HG03432 (cell line): ENCODE data around the gene FDXR.

Experiments
- ATAC-seq: cut with Tn5 transposase; IDR thresholded peaks from one replicate; pipeline ENCODE4 v1.9.1; 2021; ENCODE audit warnings: mild to moderate bottlenecking, moderate library complexity; ENCODE audit not compliant: unreplicated experiment

The FDXR gene

GRCh38 chr17:74859459-74860228, 13.2 kb downstream of the FDXR start, which contains the start of gene GRIN2C:
Gene GRIN2C (minus strand): TSS chr17:74859885. CDS start chr17:74855092, 4,793 bp downstream.
- ATAC-seq, result no peak

DNA sequence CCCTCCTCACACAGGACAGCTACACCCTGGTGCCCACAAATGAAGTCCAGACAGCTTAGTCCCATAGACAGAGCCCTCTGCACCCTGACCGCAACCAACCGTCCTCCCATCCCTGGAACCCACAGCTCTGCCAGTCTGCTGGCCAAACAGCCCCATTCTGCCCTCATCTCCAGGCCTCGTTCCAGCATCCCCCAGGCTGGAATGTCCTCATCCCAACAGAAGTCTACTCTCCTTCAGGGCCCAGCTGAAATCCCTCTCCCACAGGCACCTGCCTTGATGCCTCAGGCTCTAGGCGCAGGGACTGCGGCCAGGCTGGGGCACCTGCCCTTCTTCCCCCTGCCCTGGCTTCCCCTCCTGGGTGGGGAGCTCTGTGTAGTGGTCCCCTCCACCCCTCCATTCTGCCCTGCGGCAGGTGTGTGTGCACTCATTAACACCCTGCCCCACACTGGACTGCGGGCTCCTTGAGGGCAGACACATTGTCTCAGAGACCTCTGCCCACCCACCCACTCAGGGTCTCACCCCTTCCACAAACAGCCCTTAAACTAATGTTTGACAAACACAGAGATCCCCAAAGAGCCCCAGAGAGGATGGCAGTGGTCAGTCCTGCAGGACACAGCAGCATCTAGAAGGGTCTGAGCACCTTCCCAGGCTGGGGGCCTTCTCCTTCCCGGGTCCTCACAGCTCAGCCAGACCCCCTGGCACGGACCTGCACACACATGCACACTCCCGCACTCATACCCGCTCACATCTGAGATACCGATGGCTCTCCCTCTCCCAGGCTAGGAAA, 13.9 kb downstream of the FDXR start:
- no peak for ATAC-seq

GRCh38 chr17:74857191-74857590, 15.6 kb downstream of the FDXR start:
- ATAC-seq, result no peak

- no peak for ATAC-seq
These were observed 16.7 kb downstream of the FDXR start for GRCh38 chr17:74856112-74856511.

DNA sequence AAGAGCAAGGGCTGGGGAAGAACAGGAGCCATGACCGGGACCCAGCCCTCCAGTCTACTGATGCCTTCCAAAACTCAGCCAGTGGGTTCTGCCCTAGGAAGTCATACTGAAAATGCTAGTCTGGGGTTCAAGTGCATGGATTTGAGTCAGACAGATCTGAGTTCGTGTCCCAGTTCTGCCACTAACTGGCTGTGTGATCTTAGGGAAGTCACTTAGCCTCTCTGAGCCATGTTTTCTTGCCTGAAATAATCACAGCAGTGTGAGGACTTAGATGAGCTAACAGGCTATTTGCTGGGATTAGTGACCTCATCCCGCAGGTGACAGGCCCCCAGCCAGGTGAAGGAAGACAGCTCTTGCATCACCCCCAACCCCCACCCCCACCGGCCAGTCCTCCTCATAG, 17.5 kb downstream of the FDXR start:
- no peak for ATAC-seq

- no peak for ATAC-seq
These were observed 18.0 kb downstream of the FDXR start for GRCh38 chr17:74854792-74855191.

DNA sequence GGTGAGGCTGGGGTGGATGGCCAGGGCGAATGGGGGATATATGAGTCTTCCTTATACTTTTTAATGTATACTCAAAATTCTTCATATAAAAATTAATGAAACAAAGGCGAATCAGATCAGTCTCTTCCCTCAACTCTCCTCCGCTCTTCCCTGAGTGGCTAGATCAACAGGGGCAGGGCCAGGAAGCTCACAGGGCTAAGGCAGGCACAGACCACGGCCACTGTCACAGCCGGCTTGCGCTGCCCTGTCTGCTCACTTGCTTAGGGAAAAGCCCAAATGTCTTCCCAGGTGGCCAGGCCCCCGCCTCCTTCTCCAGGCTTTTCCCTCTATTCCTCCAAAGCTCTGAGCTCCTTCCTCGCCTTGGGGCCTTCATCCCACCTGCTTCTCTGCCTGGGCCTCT, 19.1 kb downstream of the FDXR start:
- no peak for ATAC-seq

- ATAC-seq, result no peak
These were observed 19.8 kb downstream of the FDXR start for GRCh38 chr17:74853048-74853397.

- no peak for ATAC-seq
These were observed 20.4 kb downstream of the FDXR start for GRCh38 chr17:74852237-74853047.

GRCh38 chr17:74851612-74852236, 21.1 kb downstream of the FDXR start:
- no peak for ATAC-seq

GRCh38 chr17:74850914-74851313, 21.9 kb downstream of the FDXR start:
- no peak for ATAC-seq

DNA sequence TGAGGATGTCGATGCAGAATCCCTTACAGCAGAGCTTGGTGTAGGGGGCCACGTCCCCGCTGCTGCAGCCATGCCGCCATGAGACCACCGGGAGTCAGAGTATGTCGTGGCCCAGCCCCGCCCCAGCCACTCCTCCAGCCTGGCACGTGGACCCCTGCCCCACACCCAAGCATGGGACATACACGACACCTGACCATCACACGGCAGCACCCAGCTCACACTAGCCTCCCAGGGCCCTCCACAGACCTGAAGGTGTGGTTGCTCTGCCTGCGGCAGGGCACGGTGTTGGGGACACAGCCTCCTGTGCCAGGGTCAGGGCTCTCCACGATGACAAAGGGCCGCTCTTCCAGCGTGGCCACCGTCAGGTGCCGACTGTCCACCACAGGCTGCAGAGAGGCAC, 22.5 kb downstream of the FDXR start:
- no peak for ATAC-seq

- ATAC-seq, result no peak
These were observed 24.0 kb downstream of the FDXR start for GRCh38 chr17:74848656-74849399.

GRCh38 chr17:74846621-74847020, 26.2 kb downstream of the FDXR start:
- no peak for ATAC-seq

DNA sequence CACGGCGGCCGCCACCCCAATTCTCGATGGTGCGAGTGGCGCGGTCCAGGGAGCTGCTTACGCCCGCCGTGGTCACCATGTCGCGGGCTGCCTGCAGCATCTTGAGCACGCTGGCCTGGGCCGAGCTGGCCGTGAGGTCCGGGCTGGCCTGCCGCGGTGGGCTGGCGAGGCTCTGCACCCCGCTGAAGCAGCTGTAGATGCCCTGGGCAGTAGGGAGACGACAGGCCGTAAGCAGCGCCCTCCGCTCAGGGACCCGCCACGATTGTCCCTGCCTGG, 29.5 kb downstream of the FDXR start:
- ATAC-seq, result no peak

GRCh38 chr17:74842599-74843351, 30.0 kb downstream of the FDXR start:
- no peak for ATAC-seq

DNA sequence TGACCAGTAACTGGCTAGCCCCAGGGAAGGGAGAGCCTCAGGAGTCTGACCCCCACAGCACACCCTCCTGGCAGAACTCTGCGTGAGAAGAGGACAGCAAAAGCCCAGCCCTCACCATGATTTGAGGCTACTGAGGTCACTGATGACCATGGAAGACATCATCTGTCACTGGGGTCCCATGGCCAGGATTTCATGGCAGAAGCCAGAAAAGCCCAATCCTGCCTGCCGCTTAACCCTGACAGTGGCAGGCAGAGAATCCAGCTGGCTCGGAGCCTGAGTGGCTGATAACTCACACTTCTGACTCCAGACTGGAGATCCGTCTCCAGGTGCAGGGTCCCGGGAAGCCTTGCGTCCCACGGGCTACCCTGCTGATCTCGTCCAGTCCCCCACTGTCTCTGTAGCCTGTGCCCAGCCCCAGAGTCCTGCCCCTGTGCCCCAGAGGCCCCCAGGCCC, 30.6 kb downstream of the FDXR start:
- no peak for ATAC-seq

DNA sequence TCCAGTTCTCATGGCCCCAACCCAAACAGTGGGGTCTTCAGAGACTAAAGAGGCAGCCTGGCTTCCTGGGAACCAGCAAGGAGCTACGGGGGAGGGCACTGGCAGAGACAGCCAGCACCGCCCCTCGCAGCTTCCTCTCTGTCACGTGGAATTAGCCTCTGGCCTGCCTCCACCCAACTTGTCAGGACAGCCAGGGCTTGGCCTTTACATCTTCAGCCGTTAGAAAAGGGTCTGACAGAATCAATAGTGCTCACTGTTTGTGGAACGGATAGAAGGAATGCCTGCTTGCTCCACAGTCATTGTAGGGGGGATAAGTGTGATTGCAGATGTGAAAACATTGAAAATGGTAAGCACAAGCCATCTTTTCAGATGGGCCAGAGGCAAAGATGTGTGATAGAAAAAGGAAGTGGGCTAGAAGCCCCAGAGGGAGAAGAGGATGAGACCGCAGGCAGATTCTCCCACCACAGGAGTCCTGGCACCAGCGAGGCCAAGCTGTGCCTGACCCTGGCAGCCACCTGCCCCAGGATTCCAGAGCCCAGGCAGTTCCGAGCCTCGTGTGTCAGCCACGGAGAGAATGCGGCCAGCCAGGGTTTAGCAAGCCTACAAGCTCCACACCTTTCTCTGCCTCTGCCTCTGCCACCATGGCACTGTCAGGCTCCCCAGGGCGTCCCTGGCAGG, 31.7 kb downstream of the FDXR start:
- no peak for ATAC-seq
